Aorta (tissue), 5 donors: ENCODE results near the gene PFDN5. TPM values are rescaled to one million over a fixed set of nuclear protein-coding genes. Genes with fewer than 3 reads are reported as not detected.

Experiments
- ATAC-seq: fragments of 200-7000 bp; cut with Tn5 transposase; one replicate; pipeline ENCODE4 v1.9.1; 2022; ENCODE audit warnings: moderate library complexity; ENCODE audit not compliant: low FRiP score
- DNase-seq, 2 donors: peaks; one replicate each; pipeline ENCODE4 v3.0.0-alpha.2; 2020
- H3K27ac ChIP-seq, 2 donors: one replicate each; pipeline ENCODE4 v1.5.1; 2013; ENCODE audit warnings: low read length in 2 of 2, mild to moderate bottlenecking in 2 of 2, moderate library complexity in 2 of 2, control low read depth in 1 of 2, inconsistent platforms in 1 of 2, low read depth in 1 of 2
- H3K27me3 ChIP-seq, 2 donors: one replicate each; pipeline ENCODE4 v1.6.1; 2013; ENCODE audit warnings: control low read depth in 1 of 2, low read length in 1 of 2, mild to moderate bottlenecking in 1 of 2, moderate library complexity in 1 of 2; ENCODE audit not compliant: insufficient read depth in 2 of 2, control insufficient read depth in 1 of 2
- H3K36me3 ChIP-seq, 2 donors: one replicate each; pipeline ENCODE4 v1.6.1; 2013; ENCODE audit warnings: control low read depth in 1 of 2, low read length in 1 of 2, mild to moderate bottlenecking in 1 of 2; ENCODE audit not compliant: insufficient read depth in 2 of 2, control insufficient read depth in 1 of 2
- H3K4me1 ChIP-seq, 2 donors: one replicate each; pipeline ENCODE4 v1.6.1; 2013; ENCODE audit warnings: low read length in 2 of 2, control low read depth in 1 of 2, mild to moderate bottlenecking in 1 of 2, moderate library complexity in 1 of 2; ENCODE audit not compliant: insufficient read depth in 2 of 2, control insufficient read depth in 1 of 2
- H3K4me3 ChIP-seq, 2 donors: one replicate each; pipeline ENCODE4 v1.5.1; 2013; ENCODE audit warnings: low read length in 2 of 2, control low read depth in 1 of 2, mild to moderate bottlenecking in 1 of 2
- H3K9me3 ChIP-seq: one replicate; pipeline ENCODE4 v1.6.1; 2013; ENCODE audit warnings: mild to moderate bottlenecking, low read length; ENCODE audit not compliant: control insufficient read depth
- WGBS, 2 donors: extraction: QIAGEN DNeasy Blood & Tissue Kit; methylation state at CpG; one replicate each; pipeline ENCODE4 v1.1.7; 2013; 5-methylcytosine and 5-hydroxymethylcytosine counted together
- intact Hi-C, 2 donors: fragments of 100-400 bp; cut with DNase I; formaldehyde crosslinking; loops; one replicate each; pipeline versions ENCODE4 v1.14.2 to v1.15.0; 2022
- polyA plus RNA-seq, 2 donors: library from polyadenylated mRNA; stranded (reverse); fragments of 200-250 nt; gene quantifications; one replicate each; pipeline ENCODE4 v1.2.3, GENCODE V29; 2013
- total RNA-seq, 2 donors: library from RNA; stranded (reverse); fragmentation: NEBNext Ultra II Directional; extraction: Animal tissue kit (Norgen Biotek cat#: 25700); gene quantifications; one replicate each; pipeline ENCODE4 v1.2.1, GENCODE V29; 2021
- donor health status: healthy with polysubstance abuse.
- donor health status: Bipolar disorder and iron deficiency.
- donor health status: DM: no; HTN: no; CAD: no.
- donor health status: DM: no; HTN: no; CAD: no.
- donor health status: DM: yes; HTN: yes; CAD: no.

Gene PFDN5
- total and polyA plus RNA-seq, 4 donors = 386 to 3,916 (median 1,047) TPM

DNA sequence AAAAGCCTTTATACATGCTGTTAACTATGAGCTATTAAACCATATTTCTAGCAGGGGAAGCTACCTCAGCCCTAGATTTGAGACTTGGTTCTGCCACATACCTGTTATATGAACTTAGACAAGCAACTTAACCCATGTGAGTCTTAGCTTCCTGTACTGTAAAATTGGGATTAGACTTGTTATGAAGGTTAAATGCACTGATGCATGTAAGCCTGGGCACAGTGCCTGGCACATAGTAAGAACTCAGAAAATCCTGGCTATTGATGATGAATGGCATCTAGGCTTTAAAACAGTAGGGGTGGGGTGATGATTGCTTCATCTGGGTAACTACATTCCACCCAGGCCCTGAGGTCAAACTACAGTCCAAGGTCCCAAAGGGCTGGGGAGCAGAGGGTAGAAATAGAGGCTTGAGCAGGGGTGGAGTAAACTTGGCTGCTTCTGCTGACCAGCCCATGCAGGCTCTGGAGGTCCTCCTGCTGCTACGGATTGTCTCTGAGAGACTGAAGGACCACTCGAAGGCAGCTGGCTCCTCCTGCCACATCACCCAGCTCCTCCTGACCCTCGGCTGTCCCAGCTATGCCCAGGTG, 16.0 kb upstream of the PFDN5 start:
- intact Hi-C loops = no loop called here
- ATAC-seq (no peak), DNase-seq (no peak)
- 95% methylated on average over 3 of the region's 3 CpGs for WGBS, 2 donors
- Histone ChIP-seq H3K9me3 (no peaks in the 10 kb centered on the region), H3K36me3 (no peaks in the 10 kb centered on the region), H3K4me3 (no peak overlapping the region), H3K27ac (no peak overlapping the region), H3K27me3 (no peaks in the 10 kb centered on the region), H3K4me1 (no peaks in the 10 kb centered on the region)

DNA sequence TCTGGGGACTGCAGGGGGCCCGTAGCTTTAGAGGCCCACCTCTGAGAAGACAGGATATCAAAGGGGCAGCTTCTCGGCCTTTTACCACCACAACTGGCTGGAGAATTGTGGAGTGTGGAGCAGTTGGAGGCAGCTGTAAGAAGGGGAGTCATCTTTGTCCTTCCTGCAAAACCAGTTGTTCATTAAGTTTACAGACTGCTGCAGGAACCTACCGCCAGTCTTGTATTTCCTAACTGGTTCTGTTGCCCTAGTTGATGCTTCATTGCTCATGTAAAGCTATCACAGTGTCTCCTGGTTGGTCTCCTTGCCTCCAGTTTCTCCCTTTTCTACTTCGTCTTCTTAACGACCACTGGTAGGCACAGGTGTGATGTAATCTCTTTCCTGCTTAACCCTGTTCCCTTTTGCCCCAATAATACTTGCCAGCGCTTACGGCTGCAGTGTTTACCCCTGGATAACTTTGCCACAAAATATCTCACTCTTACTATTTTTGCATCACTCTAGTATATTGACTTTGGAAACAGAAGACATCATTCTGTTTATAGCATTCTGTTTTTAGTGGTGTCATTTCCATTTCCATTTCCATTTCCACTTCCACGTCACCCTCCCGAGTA, 15.3 kb upstream of the PFDN5 start:
- Histone ChIP-seq H3K36me3 (no peaks in the 10 kb centered on the region), H3K4me1 (no peaks in the 10 kb centered on the region), H3K9me3 (no peaks in the 10 kb centered on the region), H3K4me3 (no peak overlapping the region), H3K27ac (no peak overlapping the region), H3K27me3 (no peaks in the 10 kb centered on the region)
- ATAC-seq (no peak), DNase-seq (no peak)
- intact Hi-C loops = no loop called here
- WGBS, 2 donors = 53 to 55% methylated on average over 9 of the region's 9 CpGs

- no peak overlapping the region for H3K27ac ChIP-seq
- intact Hi-C loops = loop anchor here in 1 of 2 donors (2.0 to 5.0 kb wide), 2 partner anchors 34 to 74 kb away; a partner anchor contains a TSS
- H3K36me3 ChIP-seq = no peaks in the 10 kb centered on the region
- ATAC-seq (no peak), DNase-seq (no peak)
- no peak overlapping the region for H3K4me3 ChIP-seq
- no peaks in the 10 kb centered on the region for H3K27me3 ChIP-seq
- no peaks in the 10 kb centered on the region for H3K9me3 ChIP-seq
- WGBS, 2 donors = 31 to 34% methylated on average over 9 of the region's 9 CpGs
- no peaks in the 10 kb centered on the region for H3K4me1 ChIP-seq
These were observed 8.9 kb upstream of the PFDN5 start for GRCh38 chr12:53286448-53286847.

- intact Hi-C loops = loop anchor here (1.0 to 5.0 kb wide), 3 partner anchors 35 to 75 kb away; a partner anchor contains a TSS
- Histone ChIP-seq H3K27me3 (no peaks in the 10 kb centered on the region), H3K4me1 (no peaks in the 10 kb centered on the region), H3K4me3 (no peak overlapping the region), H3K27ac (no peak overlapping the region), H3K36me3 (no peaks in the 10 kb centered on the region), H3K9me3 (no peaks in the 10 kb centered on the region)
- ATAC-seq (peak; percentile 63), DNase-seq (peak; percentile 66 to 91)
- 81% methylated on average over 11 of the region's 11 CpGs for WGBS, 2 donors
These were observed 7.6 kb upstream of the PFDN5 start for GRCh38 chr12:53287741-53288216.

DNA sequence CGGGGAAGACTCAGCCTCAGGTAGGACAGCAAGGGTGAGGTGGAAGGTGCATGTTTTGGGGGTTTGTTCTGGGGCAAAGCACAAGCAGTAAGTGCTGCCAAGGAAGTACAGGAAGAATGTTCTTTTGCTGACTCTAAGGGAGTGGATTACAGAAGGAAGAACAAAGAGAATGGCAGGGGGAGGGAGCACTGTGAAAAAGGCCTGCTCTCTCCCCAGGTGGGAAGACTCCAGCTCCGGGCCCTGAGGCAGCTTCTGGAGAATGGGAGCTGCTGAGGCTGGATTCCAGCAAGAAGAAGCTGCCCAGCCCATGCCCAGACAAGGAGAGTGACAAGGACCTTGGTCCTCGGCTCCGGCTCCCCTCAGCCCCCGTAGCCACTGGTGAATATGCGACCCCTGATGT, 7.0 kb upstream of the PFDN5 start:
- ATAC-seq = no peak
- H3K9me3 ChIP-seq = no peaks in the 10 kb centered on the region
- 87 to 89% methylated on average over 6 of the region's 6 CpGs for WGBS, 2 donors

DNA sequence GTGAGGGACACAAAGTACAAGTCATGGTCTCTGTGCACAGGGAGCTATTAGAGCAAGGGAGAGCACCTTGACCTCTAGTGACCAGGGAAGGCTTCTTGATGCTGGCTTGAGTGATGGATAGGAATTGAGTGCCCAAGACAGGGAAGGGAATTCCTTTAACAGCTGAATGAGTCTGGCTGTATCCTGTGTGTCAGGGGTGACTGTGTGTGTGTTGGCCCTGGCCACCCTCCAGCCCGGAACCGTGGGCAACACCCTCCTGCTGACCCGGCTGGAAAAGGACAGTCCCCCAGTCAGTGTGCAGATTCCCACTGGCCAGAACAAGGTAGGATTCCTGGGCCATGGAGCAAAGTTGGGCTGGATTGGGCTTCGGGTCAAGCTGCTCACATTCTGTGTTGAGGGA, 5.5 kb upstream of the PFDN5 start:
- H3K36me3 ChIP-seq = no peaks in the 10 kb centered on the region
- H3K27me3 ChIP-seq = no peaks in the 10 kb centered on the region
- no peak for ATAC-seq
- H3K4me1 ChIP-seq = no peaks in the 10 kb centered on the region
- H3K9me3 ChIP-seq = no peaks in the 10 kb centered on the region
- DNase-seq = no peak
- H3K4me3 ChIP-seq = no peak overlapping the region
- WGBS, 2 donors = 73 to 77% methylated on average over 4 of the region's 4 CpGs
- no peak overlapping the region for H3K27ac ChIP-seq
- intact Hi-C loops = loop anchor here (5.0 to 10.0 kb wide), 2 partner anchors 38 to 225 kb away; a partner anchor contains a TSS

More for the DNA sequence above, 7.0 kb upstream of the PFDN5 start:
- H3K36me3 ChIP-seq = no peaks in the 10 kb centered on the region
- intact Hi-C loops = loop anchor here in 1 of 2 donors (5.0 kb wide), 1 partner anchor 36 kb away; a partner anchor contains a TSS
- no peaks in the 10 kb centered on the region for H3K27me3 ChIP-seq
- no peak overlapping the region for H3K27ac ChIP-seq
- H3K4me1 ChIP-seq = no peaks in the 10 kb centered on the region
- H3K4me3 ChIP-seq = no peak overlapping the region
- no peak for DNase-seq

- intact Hi-C loops = loop anchor here in 1 of 2 donors (10.0 kb wide), 1 partner anchor 226 kb away; no protein-coding TSS in a partner anchor
- Histone ChIP-seq H3K27me3 (no peaks in the 10 kb centered on the region), H3K9me3 (no peaks in the 10 kb centered on the region), H3K4me3 (no peak overlapping the region), H3K36me3 (no peaks in the 10 kb centered on the region), H3K4me1 (no peaks in the 10 kb centered on the region), H3K27ac (no peak overlapping the region)
- DNase-seq = no peak
- ATAC-seq = no peak
- 90 to 91% methylated on average over 9 of the region's 9 CpGs for WGBS, 2 donors
These were observed 4.7 kb upstream of the PFDN5 start for GRCh38 chr12:53290661-53291060.

GRCh38 chr12:53292426-53292825, 2.9 kb upstream of the PFDN5 start:
- intact Hi-C loops = loop anchor here in 1 of 2 donors (10.0 kb wide), 1 partner anchor 228 kb away; no protein-coding TSS in a partner anchor
- Histone ChIP-seq H3K27me3 (no peaks in the 10 kb centered on the region), H3K9me3 (no peaks in the 10 kb centered on the region), H3K36me3 (no peaks in the 10 kb centered on the region), H3K4me1 (no peaks in the 10 kb centered on the region), H3K27ac (no peak overlapping the region), H3K4me3 (no peak overlapping the region)
- ATAC-seq (no peak), DNase-seq (no peak)

DNA sequence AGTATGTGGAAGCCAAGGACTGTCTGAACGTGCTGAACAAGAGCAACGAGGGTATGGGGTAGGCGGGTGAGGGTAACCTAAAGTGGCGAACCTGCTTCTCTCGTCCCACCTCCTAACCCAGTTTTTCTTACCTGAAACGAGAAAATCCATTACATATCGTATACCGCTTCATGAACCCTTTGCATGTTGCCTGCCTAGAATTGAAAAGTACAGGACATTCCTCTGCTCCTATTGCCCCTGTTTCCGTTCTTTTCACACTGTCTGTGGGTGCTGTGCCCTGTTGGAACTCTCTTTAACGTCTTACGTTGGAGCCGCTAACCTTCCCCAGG, 513 bp downstream of the PFDN5 start:
- H3K4me1 ChIP-seq = no peaks in the 10 kb centered on the region
- intact Hi-C loops = loop anchor here in 1 of 2 donors (10.0 kb wide), 1 partner anchor 231 kb away; no protein-coding TSS in a partner anchor

More for the DNA sequence above, 513 bp downstream of the PFDN5 start:
- no peaks in the 10 kb centered on the region for H3K36me3 ChIP-seq
- no peaks in the 10 kb centered on the region for H3K27me3 ChIP-seq
- peak overlapping the region; percentile 62 to 91 for H3K4me3 ChIP-seq
- 2 to 3% methylated on average over 12 of the region's 12 CpGs for WGBS, 2 donors
- peak overlapping the region in 1 of 2 donors; percentile 54 for H3K27ac ChIP-seq
- ATAC-seq (peak; percentile 4), DNase-seq (no peak)
- no peaks in the 10 kb centered on the region for H3K9me3 ChIP-seq
